ENCODE results near the gene TAGLN.
A peak's percentile ranks its signal among the peaks of the same experiment; 100 is the strongest.

The TAGLN gene

GRCh38 chr11:117199053-117199915, at the start of gene TAGLN:
Gene TAGLN (plus strand): TSS chr11:117199370. CDS start chr11:117203014, 3,644 bp downstream.
- Mint-ChIP-seq H3K9me3 (no peaks in the 10 kb centered on the region), H3K4me3 (no peak within 1 kb of the TSS), H3K4me1 (ENCODE audit: low read depth) (no peaks in the 10 kb centered on the region), H3K36me3 (ENCODE audit: low read depth) (peaks cover 9% of the 10 kb centered on the region), H3K27ac (no peak within 1 kb of the TSS), H3K27me3 (ENCODE audit: low read depth) (no peaks in the 10 kb centered on the region)
- DNase-seq (ENCODE audit: low spot score): no peak

DNA sequence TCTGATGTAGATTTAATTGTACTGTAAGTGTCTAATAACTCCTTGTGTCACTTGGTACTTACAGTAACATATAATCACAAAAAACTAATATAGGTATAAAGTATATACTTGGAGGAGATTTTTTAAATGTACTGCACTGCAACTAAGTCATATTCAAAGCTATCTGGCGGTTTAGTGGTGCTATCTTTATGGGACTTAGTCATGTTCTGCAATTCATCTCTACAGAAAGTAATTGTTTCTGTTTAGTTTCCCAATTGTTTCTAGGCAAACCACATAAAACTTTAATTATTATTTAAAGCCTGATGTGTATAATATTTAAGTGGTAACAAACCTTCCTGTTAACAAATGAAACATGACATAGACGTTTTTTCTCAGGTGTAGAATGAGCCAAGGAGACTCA, 47.1 kb upstream of the TAGLN start:
- no peak for DNase-seq (ENCODE audit: low spot score)
- no peak overlapping the region for H3K27ac Mint-ChIP-seq
- H3K36me3 Mint-ChIP-seq (ENCODE audit: low read depth): peaks cover 36% of the 10 kb centered on the region
- H3K27me3 Mint-ChIP-seq (ENCODE audit: low read depth): no peaks in the 10 kb centered on the region
- no peaks in the 10 kb centered on the region for H3K9me3 Mint-ChIP-seq
- peaks cover 15% of the 10 kb centered on the region for H3K4me1 Mint-ChIP-seq (ENCODE audit: low read depth)
- H3K4me3 Mint-ChIP-seq: no peak overlapping the region

DNA sequence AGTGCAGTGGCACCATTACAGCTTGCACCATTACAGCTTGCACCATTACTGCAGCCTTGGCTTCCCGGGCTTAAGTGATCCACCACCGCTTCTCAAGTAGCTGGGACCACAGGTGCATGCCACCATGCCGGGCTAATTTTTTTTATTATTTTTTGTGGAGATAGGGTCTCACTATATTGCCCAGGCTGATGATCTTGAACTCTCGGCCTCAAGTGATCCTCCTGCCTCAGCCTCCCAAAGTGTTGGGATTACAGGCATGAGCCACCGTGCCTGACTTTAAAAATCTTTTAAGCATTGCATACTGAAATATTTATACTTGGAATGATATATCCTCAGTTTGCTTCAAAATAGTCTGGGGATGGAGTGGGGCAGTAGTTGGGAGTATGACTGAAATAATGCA, 44.7 kb upstream of the TAGLN start:
- H3K27me3 Mint-ChIP-seq (ENCODE audit: low read depth): no peaks in the 10 kb centered on the region
- H3K9me3 Mint-ChIP-seq: no peaks in the 10 kb centered on the region
- no peak for DNase-seq (ENCODE audit: low spot score)
- no peak overlapping the region for H3K4me3 Mint-ChIP-seq
- H3K27ac Mint-ChIP-seq: no peak overlapping the region
- H3K36me3 Mint-ChIP-seq (ENCODE audit: low read depth): peaks cover 29% of the 10 kb centered on the region
- H3K4me1 Mint-ChIP-seq (ENCODE audit: low read depth): peaks cover 11% of the 10 kb centered on the region

DNA sequence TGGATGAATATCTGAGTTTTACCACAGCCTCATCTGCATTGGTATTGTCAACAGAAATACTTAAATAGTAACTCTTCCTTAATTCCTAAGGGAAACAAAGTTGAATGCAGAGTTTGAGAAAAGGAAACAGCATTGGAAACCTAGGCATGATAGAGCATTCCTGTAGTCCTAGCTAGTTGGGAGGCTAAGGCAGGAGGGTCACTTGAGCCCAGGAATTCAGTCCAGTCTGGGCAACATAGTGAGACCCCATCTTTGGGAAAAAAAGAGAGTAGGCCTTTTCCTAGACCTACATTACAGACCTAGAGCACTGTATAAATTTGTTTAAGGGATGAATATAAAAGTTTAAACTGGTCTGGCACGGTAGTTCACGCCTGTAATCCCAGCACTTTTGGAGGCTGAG, 41.7 kb upstream of the TAGLN start:
- DNase-seq (ENCODE audit: low spot score): no peak
- H3K27ac Mint-ChIP-seq: no peak overlapping the region
- H3K36me3 Mint-ChIP-seq (ENCODE audit: low read depth): peaks cover 32% of the 10 kb centered on the region
- H3K4me1 Mint-ChIP-seq (ENCODE audit: low read depth): peaks cover 14% of the 10 kb centered on the region
- no peaks in the 10 kb centered on the region for H3K27me3 Mint-ChIP-seq (ENCODE audit: low read depth)
- no peak overlapping the region for H3K4me3 Mint-ChIP-seq
- H3K9me3 Mint-ChIP-seq: no peaks in the 10 kb centered on the region

GRCh38 chr11:117159892-117160291, 39.3 kb upstream of the TAGLN start:
- Mint-ChIP-seq H3K36me3 (ENCODE audit: low read depth) (peaks cover 28% of the 10 kb centered on the region), H3K27ac (peak overlapping the region; percentile 15), H3K4me3 (no peak overlapping the region), H3K27me3 (ENCODE audit: low read depth) (no peaks in the 10 kb centered on the region), H3K4me1 (ENCODE audit: low read depth) (peaks cover 13% of the 10 kb centered on the region), H3K9me3 (no peaks in the 10 kb centered on the region)
- no peak for DNase-seq (ENCODE audit: low spot score)

- Mint-ChIP-seq H3K4me1 (ENCODE audit: low read depth) (peaks cover 13% of the 10 kb centered on the region), H3K36me3 (ENCODE audit: low read depth) (peaks cover 28% of the 10 kb centered on the region), H3K9me3 (no peaks in the 10 kb centered on the region), H3K4me3 (no peak overlapping the region), H3K27ac (no peak overlapping the region), H3K27me3 (ENCODE audit: low read depth) (no peaks in the 10 kb centered on the region)
- DNase-seq (ENCODE audit: low spot score): no peak
These were observed 38.3 kb upstream of the TAGLN start for GRCh38 chr11:117160826-117161225.

- peaks cover 36% of the 10 kb centered on the region for H3K36me3 Mint-ChIP-seq (ENCODE audit: low read depth)
- no peaks in the 10 kb centered on the region for H3K27me3 Mint-ChIP-seq (ENCODE audit: low read depth)
- no peak for DNase-seq (ENCODE audit: low spot score)
- no peak overlapping the region for H3K4me3 Mint-ChIP-seq
- H3K27ac Mint-ChIP-seq: no peak overlapping the region
- H3K9me3 Mint-ChIP-seq: no peaks in the 10 kb centered on the region
- H3K4me1 Mint-ChIP-seq (ENCODE audit: low read depth): no peaks in the 10 kb centered on the region
These were observed 32.7 kb upstream of the TAGLN start for GRCh38 chr11:117166491-117166890.

DNA sequence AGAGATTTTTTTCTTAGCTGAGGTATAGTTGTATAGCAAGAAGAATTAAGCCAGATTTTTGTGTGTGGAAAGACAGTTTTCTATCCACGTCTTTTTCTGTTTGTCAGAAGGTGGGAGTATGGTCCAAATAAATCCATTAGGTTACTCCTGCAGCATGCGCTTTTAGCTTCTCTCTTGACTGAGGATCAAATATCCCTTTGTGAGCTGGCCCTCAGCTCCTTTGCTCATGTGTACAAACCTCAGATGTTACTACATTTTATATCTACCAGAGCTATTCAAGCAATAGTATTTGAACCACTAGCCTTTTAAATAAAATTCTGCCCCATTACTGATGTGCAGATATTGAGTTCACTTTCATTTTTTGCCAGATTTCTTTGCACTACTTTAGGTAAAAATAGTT, 29.4 kb upstream of the TAGLN start:
- H3K36me3 Mint-ChIP-seq (ENCODE audit: low read depth): peaks cover 35% of the 10 kb centered on the region
- no peaks in the 10 kb centered on the region for H3K27me3 Mint-ChIP-seq (ENCODE audit: low read depth)
- no peak for DNase-seq (ENCODE audit: low spot score)
- H3K4me1 Mint-ChIP-seq (ENCODE audit: low read depth): peaks cover 4% of the 10 kb centered on the region
- H3K27ac Mint-ChIP-seq: no peak overlapping the region
- H3K9me3 Mint-ChIP-seq: no peaks in the 10 kb centered on the region
- H3K4me3 Mint-ChIP-seq: no peak overlapping the region

DNA sequence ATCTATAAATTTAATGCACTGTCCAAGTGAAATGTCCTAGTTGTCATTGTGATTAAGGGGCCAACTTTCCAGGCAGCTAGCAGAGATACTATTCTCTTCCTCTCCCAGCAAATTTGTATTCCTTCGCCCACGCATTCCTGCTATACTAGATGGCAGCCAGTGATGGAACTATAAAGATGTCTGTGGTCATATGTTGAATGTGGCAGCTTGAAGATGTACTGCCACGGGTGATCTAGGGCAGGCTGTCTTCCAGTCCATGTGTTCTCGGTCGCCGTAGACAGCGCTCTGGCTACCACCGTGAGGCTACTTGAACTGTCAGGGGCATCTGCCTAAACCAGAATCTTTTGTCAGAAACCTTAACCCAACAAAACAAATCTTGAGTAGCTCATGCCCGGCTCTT, 29.0 kb upstream of the TAGLN start:
- no peaks in the 10 kb centered on the region for H3K9me3 Mint-ChIP-seq
- H3K27me3 Mint-ChIP-seq (ENCODE audit: low read depth): no peaks in the 10 kb centered on the region
- H3K27ac Mint-ChIP-seq: no peak overlapping the region
- H3K4me3 Mint-ChIP-seq: no peak overlapping the region
- H3K36me3 Mint-ChIP-seq (ENCODE audit: low read depth): peaks cover 34% of the 10 kb centered on the region
- no peak for DNase-seq (ENCODE audit: low spot score)
- H3K4me1 Mint-ChIP-seq (ENCODE audit: low read depth): peaks cover 4% of the 10 kb centered on the region

- no peak for DNase-seq (ENCODE audit: low spot score)
- Mint-ChIP-seq H3K36me3 (ENCODE audit: low read depth) (peaks cover 27% of the 10 kb centered on the region), H3K27me3 (ENCODE audit: low read depth) (no peaks in the 10 kb centered on the region), H3K27ac (no peak overlapping the region), H3K4me1 (ENCODE audit: low read depth) (peaks cover 4% of the 10 kb centered on the region), H3K4me3 (no peak overlapping the region), H3K9me3 (no peaks in the 10 kb centered on the region)
These were observed 28.2 kb upstream of the TAGLN start for GRCh38 chr11:117171007-117171403.

DNA sequence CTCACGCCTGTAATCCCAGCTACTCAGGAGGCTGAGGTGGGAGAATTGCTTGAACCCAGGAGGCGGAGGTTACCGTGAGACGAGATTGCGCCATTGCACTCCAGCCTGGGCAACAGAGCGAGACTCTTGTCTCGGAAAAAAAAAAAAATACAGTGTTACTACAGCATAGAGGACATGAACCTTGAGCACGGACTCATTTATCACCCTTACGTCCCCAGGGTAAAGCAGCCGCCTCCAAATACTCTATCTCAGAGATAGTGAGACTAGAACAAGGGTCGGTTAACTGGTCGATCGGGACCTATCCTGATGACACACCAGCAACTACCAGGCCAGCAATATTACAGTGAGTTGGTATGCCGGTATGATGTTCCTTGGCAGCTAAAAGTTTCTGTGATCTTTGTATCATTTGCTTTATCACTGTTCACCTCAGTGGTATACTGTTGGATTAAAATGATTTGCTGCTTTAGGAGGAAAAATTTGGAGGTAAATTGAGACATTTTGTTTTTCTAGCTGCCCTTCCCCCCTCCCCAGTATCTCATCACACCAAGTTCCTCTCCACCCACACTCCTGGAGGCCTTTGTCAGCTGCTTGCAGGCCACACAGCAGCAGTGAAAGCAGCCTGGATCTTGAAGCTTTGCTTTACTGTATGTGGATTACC, 27.6 kb upstream of the TAGLN start:
- no peaks in the 10 kb centered on the region for H3K27me3 Mint-ChIP-seq (ENCODE audit: low read depth)
- no peak for DNase-seq (ENCODE audit: low spot score)
- H3K27ac Mint-ChIP-seq: no peak overlapping the region
- H3K9me3 Mint-ChIP-seq: no peaks in the 10 kb centered on the region
- no peak overlapping the region for H3K4me3 Mint-ChIP-seq
- peaks cover 23% of the 10 kb centered on the region for H3K36me3 Mint-ChIP-seq (ENCODE audit: low read depth)
- peaks cover 4% of the 10 kb centered on the region for H3K4me1 Mint-ChIP-seq (ENCODE audit: low read depth)

- Mint-ChIP-seq H3K4me1 (ENCODE audit: low read depth) (peaks cover 7% of the 10 kb centered on the region), H3K27ac (no peak overlapping the region), H3K4me3 (no peak overlapping the region), H3K36me3 (ENCODE audit: low read depth) (peaks cover 15% of the 10 kb centered on the region), H3K9me3 (no peaks in the 10 kb centered on the region), H3K27me3 (ENCODE audit: low read depth) (no peaks in the 10 kb centered on the region)
- no peak for DNase-seq (ENCODE audit: low spot score)
These were observed 26.3 kb upstream of the TAGLN start for GRCh38 chr11:117172724-117173421.

- Mint-ChIP-seq H3K9me3 (no peaks in the 10 kb centered on the region), H3K27me3 (ENCODE audit: low read depth) (no peaks in the 10 kb centered on the region), H3K4me3 (no peak overlapping the region), H3K27ac (no peak overlapping the region), H3K4me1 (ENCODE audit: low read depth) (peaks cover 21% of the 10 kb centered on the region), H3K36me3 (ENCODE audit: low read depth) (peaks cover 6% of the 10 kb centered on the region)
- no peak for DNase-seq (ENCODE audit: low spot score)
These were observed 24.1 kb upstream of the TAGLN start for GRCh38 chr11:117175104-117175503.

DNA sequence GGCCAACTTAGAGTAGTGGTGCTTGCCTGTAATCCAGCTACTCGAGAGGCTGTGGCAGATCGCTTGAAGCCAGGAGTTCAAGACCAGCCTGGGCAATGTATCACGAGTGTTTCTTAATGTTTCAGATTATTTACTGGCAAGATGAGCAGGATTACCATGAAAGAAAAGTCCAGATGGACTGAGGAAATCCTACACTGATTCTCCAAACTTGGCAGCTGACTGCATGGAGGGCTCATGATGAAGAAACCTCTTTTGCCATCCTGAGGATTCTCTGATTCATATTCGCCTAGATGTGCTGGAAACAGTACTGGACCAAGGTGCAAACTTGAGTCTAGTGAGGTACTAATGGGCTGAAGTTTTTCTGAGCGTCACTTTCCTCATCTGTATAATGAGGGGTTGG, 23.4 kb upstream of the TAGLN start:
- H3K4me3 Mint-ChIP-seq: no peak overlapping the region
- DNase-seq (ENCODE audit: low spot score): no peak
- H3K4me1 Mint-ChIP-seq (ENCODE audit: low read depth): peaks cover 26% of the 10 kb centered on the region
- no peaks in the 10 kb centered on the region for H3K9me3 Mint-ChIP-seq
- H3K27ac Mint-ChIP-seq: no peak overlapping the region
- peaks cover 3% of the 10 kb centered on the region for H3K36me3 Mint-ChIP-seq (ENCODE audit: low read depth)
- no peaks in the 10 kb centered on the region for H3K27me3 Mint-ChIP-seq (ENCODE audit: low read depth)

Measured in T-helper 2 cell treated with Interferon-gamma antibody and Interleukin-4, amounts not matched to agents 5 μg/mL and 100 μg/mL, for 36 hours (primary cell).